Astrocyte of the cerebellum (primary cell): ENCODE data around the gene ARFGEF2.

Experiments used
- DNase-seq: peaks from one replicate; pipeline ENCODE4 v3.0.0-alpha.2; 2011; ENCODE audit warnings: low read depth
- H3K4me3 ChIP-seq: 2 replicates; pipeline ENCODE4 v1.5.1; 2011; ENCODE audit warnings: mild to moderate bottlenecking, low read depth, low read length, moderate library complexity
- in situ Hi-C: cut with HindIII; loops from 2 replicates; pipeline ENCODE4 v1.10.0; 2017; ENCODE audit warnings: low sequenced_read_pairs
- TF ChIP-seq, protein P1 (sequence below): IDR thresholded peaks from 2 replicates; pipeline ENCODE4 v1.5.1; 2012; ENCODE audit warnings: low read length, low read depth, moderate library complexity, mild to moderate bottlenecking; ENCODE audit errors: missing control alignments

The ARFGEF2 gene

DNA sequence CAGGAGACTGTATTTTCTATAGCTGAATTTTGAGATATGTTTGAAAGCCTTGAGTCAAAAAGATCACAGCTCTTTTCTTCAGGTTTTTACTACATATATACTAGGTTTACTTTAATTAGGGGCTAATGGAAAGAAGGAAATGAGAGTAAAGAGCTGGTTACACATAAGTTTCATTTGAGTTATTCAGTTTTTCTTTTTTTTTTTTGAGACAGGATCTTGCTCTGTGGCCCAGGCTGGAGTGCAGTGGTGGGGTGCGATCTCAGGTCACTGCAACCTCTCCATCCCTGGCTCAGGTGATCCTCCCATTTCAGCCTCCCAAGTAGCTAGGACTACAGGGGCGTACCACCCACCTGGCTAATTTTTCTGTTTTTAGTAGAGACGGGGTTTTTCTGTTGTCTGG is 4.8 kb downstream of the ARFGEF2 start:
- no peak for DNase-seq
- TF ChIP-seq, protein P1, sequence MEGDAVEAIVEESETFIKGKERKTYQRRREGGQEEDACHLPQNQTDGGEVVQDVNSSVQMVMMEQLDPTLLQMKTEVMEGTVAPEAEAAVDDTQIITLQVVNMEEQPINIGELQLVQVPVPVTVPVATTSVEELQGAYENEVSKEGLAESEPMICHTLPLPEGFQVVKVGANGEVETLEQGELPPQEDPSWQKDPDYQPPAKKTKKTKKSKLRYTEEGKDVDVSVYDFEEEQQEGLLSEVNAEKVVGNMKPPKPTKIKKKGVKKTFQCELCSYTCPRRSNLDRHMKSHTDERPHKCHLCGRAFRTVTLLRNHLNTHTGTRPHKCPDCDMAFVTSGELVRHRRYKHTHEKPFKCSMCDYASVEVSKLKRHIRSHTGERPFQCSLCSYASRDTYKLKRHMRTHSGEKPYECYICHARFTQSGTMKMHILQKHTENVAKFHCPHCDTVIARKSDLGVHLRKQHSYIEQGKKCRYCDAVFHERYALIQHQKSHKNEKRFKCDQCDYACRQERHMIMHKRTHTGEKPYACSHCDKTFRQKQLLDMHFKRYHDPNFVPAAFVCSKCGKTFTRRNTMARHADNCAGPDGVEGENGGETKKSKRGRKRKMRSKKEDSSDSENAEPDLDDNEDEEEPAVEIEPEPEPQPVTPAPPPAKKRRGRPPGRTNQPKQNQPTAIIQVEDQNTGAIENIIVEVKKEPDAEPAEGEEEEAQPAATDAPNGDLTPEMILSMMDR = no peak
- no peak overlapping the region for H3K4me3 ChIP-seq
- in situ Hi-C loops = no loop called here

DNA sequence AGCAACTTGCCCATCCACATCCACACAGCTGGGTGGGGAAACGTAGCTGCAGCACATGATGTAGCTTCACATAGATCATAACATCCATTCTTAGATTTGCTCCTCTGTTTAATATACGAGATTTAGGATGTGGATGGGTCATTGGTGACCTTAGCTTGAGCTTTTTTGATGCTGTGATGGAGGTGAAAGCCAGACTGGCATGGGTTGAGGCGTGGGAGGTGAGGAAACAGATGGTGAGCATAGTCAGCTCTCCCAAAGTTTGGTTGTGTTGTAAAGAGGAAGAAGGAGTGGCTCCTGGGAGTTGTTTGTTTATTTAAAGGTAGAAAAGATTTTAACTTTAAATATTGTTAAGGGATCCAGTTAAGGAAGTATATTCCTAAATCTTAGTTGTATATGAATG is 5.3 kb downstream of the ARFGEF2 start:
- in situ Hi-C loops = no loop called here
- no peak for DNase-seq
- TF ChIP-seq, protein P1 = no peak
- H3K4me3 ChIP-seq = no peak overlapping the region

DNA sequence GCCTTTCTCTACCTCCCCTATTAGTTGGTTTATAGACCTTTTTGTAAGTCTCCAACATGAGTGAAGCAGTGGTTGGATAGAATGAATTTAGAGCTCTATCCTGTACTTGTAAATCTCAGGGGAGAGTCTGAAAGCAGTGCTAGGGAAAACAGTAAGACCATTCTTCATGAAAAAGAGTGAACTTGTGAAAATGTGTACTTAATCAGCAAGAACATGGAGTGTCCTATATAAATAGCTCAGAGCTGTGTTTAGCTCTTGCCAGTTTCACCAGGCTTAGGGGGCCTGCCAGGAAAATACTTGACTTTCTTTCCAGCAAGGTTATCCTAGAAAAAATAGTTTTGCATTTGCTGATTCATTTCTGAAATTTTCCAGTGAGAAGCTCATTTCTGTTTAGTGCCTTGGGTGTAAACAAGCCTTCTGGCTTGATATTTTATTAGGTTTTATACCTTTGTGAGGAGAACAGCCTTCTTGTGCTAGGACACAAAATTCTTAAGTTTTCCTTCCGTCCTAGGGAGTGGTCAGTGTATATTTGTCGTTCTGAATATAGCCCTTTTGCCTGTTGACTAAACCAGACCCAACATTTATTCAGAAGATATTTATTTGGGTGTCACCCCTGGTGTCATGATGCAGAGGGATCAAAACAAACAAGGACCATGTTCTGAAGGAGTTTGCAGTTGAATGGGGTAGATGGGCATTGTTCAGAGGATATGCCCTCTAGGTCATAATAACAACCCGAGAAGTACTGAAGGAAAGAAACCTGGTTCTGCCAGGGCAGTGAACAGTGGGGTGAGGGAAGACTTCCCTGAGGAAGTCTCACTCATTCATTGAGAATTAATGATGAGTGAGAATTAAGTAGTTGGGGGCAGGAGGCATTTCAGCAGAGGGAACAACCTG is 7.6 kb downstream of the ARFGEF2 start:
- in situ Hi-C loops = no loop called here
- TF ChIP-seq, protein P1 = no peak
- H3K4me3 ChIP-seq = no peak overlapping the region
- DNase-seq = peak; percentile 9

DNA sequence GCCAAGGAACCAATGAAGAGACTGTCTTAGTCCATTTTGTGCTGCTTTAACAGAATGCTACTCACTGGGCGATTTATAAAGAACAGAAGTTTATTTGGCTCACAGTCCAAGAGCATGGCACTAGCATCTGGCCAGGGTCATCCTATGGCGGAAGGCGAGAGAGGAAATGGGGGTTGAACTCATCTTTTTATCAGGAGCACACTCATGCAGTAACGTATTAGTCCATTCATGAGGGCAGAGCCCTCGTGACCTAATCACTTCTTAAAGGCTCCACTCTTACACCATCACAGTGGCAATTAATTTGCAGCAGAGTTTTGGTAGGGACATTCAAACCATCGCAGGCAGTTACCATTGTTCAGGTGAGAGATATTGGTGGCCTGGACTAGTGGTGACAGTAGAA is 8.5 kb downstream of the ARFGEF2 start:
- in situ Hi-C loops = no loop called here
- no peak overlapping the region for H3K4me3 ChIP-seq
- TF ChIP-seq, protein P1 = no peak
- no peak for DNase-seq

DNA sequence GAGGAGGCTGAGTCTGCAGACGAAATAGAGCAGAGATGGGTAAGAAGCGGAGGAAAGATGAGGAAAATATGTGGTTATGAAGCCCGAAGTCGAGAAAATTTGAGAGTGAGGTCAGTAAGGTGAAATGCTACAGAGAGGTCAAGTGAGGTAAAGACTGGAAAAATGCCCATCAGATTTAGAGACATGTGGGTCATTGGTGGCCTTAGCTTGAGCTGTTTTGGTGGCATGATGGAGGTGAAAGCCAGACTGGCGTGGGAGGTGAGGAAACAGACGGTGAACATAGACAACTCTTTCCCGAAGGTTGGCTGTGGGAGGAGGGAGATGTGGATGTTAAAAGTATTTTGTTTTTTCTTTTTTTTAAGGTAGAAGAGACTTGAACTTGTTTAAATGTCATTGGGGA is 9.4 kb downstream of the ARFGEF2 start:
- no peak for DNase-seq
- in situ Hi-C loops = no loop called here
- TF ChIP-seq, protein P1 = no peak

DNA sequence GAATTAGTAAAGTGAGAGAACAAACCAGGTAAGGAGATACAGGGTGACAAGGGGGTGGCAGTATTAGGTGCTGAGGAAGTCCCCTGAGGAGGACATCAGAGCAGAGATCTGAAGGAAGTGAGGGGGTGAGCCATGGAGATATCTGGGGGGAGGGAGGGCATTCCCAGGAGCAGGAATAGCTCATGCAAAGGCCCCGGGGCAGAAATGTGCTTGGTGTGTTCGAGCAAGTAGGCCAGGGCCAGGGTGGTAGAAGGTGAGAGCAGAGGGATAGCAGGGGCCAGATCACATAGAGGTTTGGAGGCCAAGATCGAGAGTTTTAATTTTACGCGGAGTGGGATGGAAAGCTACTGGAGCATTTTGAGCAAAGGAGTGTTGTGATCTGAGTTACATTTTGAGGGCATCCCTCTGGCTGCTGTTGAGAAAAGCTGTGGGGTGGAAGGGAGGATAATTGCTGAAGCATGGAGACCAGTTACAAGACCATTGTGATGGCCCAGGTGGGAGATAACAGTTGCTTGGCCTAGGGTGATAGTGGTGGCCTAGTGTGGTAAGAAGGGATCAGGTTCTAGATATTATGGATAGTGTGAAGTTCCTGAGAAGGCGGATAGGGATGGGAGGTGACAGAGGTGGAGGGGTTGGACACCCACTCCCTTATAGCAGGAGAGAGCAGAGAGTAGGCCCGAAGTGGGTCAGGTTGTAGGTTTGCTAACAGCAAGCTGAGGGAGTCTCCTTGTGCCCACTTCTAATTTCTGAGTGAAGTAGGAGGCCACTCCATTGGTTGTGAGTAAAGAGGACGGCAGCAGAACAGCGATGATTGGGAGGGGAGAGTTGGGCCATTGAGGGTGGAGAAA is 10.2 kb downstream of the ARFGEF2 start:
- DNase-seq = no peak
- TF ChIP-seq, protein P1 = no peak
- no peak overlapping the region for H3K4me3 ChIP-seq
- in situ Hi-C loops = no loop called here

More for the DNA sequence above, 9.4 kb downstream of the ARFGEF2 start:
- H3K4me3 ChIP-seq = no peak overlapping the region
